GM23248 (cell line): ENCODE results near the gene FBN3. TPM values are rescaled to one million over a fixed set of nuclear protein-coding genes. Genes with fewer than 3 reads are reported as not detected.

Experiments used
- DNase-seq: peaks from one replicate; pipeline ENCODE4 v3.0.0-alpha.2; 2015
- H2AFZ ChIP-seq: fragments of 200-600 bp; sonication (generic); 2 replicates; pipeline ENCODE4 v1.6.1; 2016; ENCODE audit warnings: antibody characterized with exemption
- H3F3A ChIP-seq: fragments of 200-600 bp; sonication (generic); 2 replicates; pipeline ENCODE4 v1.6.1; 2016; ENCODE audit warnings: mild to moderate bottlenecking, antibody characterized with exemption, mixed run types; ENCODE audit not compliant: insufficient read depth
- H3K27ac ChIP-seq: fragments of 200-600 bp; sonication (generic); 2 replicates; pipeline ENCODE4 v1.5.1; 2016; ENCODE audit warnings: mild to moderate bottlenecking
- H3K27me3 ChIP-seq: fragments of 200-600 bp; sonication (generic); replicated peaks from 2 replicates; pipeline ENCODE4 v1.6.1; 2016; ENCODE audit warnings: mild to moderate bottlenecking; ENCODE audit not compliant: insufficient read depth
- H3K36me3 ChIP-seq: fragments of 200-600 bp; sonication (generic); 2 replicates; pipeline ENCODE4 v1.6.1; 2016; ENCODE audit warnings: low read depth, mild to moderate bottlenecking
- H3K4me1 ChIP-seq: fragments of 200-600 bp; sonication (generic); 2 replicates; pipeline ENCODE4 v1.6.1; 2016; ENCODE audit warnings: mild to moderate bottlenecking; ENCODE audit not compliant: insufficient read depth
- H3K4me2 ChIP-seq: fragments of 200-600 bp; sonication (generic); one replicate; pipeline ENCODE4 v1.6.1; 2016; ENCODE audit warnings: mild to moderate bottlenecking; ENCODE audit not compliant: unreplicated experiment
- H3K4me3 ChIP-seq: fragments of 200-600 bp; sonication (generic); 2 replicates; pipeline ENCODE4 v1.5.1; 2016; ENCODE audit warnings: mild to moderate bottlenecking
- H3K79me2 ChIP-seq: fragments of 200-600 bp; sonication (generic); 2 replicates; pipeline ENCODE4 v1.6.1; 2016; ENCODE audit warnings: mild to moderate bottlenecking; ENCODE audit not compliant: insufficient read depth
- H3K9ac ChIP-seq: fragments of 200-600 bp; sonication (generic); 2 replicates; pipeline ENCODE4 v1.6.1; 2016; ENCODE audit warnings: mild to moderate bottlenecking
- H3K9me2 ChIP-seq: fragments of 200-600 bp; sonication (generic); 2 replicates; pipeline ENCODE4 v1.6.1; 2016; ENCODE audit warnings: mixed run types, mild to moderate bottlenecking, moderate library complexity; ENCODE audit not compliant: insufficient read depth
- H3K9me3 ChIP-seq: fragments of 200-600 bp; sonication (generic); one replicate; pipeline ENCODE4 v1.6.1; 2017; ENCODE audit warnings: low read depth
- H4K20me1 ChIP-seq: fragments of 200-600 bp; sonication (generic); 2 replicates; pipeline ENCODE4 v1.6.0; 2016; ENCODE audit not compliant: insufficient read depth
- EZH2 ChIP-seq: fragments of 200-600 bp; sonication (generic); IDR thresholded peaks from 2 replicates; pipeline ENCODE4 v1.6.1; 2018; ENCODE audit warnings: antibody characterized with exemption, mild to moderate bottlenecking; ENCODE audit not compliant: insufficient read depth, poor library complexity, severe bottlenecking
- EZH2phosphoT487 ChIP-seq: fragments of 200-600 bp; sonication (generic); IDR thresholded peaks from 2 replicates; pipeline ENCODE4 v1.6.1; 2018; ENCODE audit warnings: antibody characterized with exemption, moderate library complexity, mild to moderate bottlenecking, low read depth; ENCODE audit not compliant: insufficient read depth
- WGBS, 2 experiments: methylation state at CpG; one replicate each; pipeline ENCODE4 v1.1.6; 2015 to 2017; ENCODE audit warnings: low lambda C conversion rate in 2 of 2, low coverage in 1 of 2; ENCODE audit errors: missing lambda C conversion rate in 2 of 2; 5-methylcytosine and 5-hydroxymethylcytosine counted together
- in situ Hi-C: fragments of 300-500 bp; cut with MboI; formaldehyde crosslinking; loops from 2 replicates; pipeline ENCODE4 v1.15.0; 2020
- polyA plus RNA-seq: library from polyadenylated mRNA; unstranded; fragments of >200 nt; fragmentation: Nextera tagmentation; extraction: Ambion mirVana; gene quantifications from 2 replicates; pipeline ENCODE4 v1.2.1, GENCODE V29; 2016
- total RNA-seq: library from RNA; depleted of rRNA; stranded (reverse); fragments of >200 nt; shearing (Covaris generic); gene quantifications from 2 replicates; pipeline ENCODE4 v1.2.3, GENCODE V29; 2014

Gene FBN3
- total and polyA plus RNA-seq, 2 experiments from 2014 or later = not detected

GRCh38 chr19:8089664-8090601, 59.5 kb downstream of the FBN3 start:
- in situ Hi-C loops = no loop called here
- 60 to 66% methylated on average over 18 to 19 of the region's 19 CpGs for WGBS, 2 experiments
- H3K79me2 ChIP-seq = no peaks in the 10 kb centered on the region
- H3K9me2 ChIP-seq = no peaks in the 10 kb centered on the region
- no peaks in the 10 kb centered on the region for H3K27me3 ChIP-seq
- H3K4me2 ChIP-seq = no peak overlapping the region
- H3K9ac ChIP-seq = no peak overlapping the region
- TF ChIP-seq EZH2phosphoT487 = no peak
- H3K27ac ChIP-seq = no peak overlapping the region
- H3K4me1 ChIP-seq = no peaks in the 10 kb centered on the region
- H3K4me3 ChIP-seq = no peak overlapping the region
- no peaks in the 10 kb centered on the region for H4K20me1 ChIP-seq
- no peak for DNase-seq
- H2AFZ ChIP-seq = no peak overlapping the region
- H3K36me3 ChIP-seq = no peaks in the 10 kb centered on the region
- H3K9me3 ChIP-seq = no peaks in the 10 kb centered on the region
- H3F3A ChIP-seq = no peaks in the 10 kb centered on the region

GRCh38 chr19:8088752-8089663, 60.4 kb downstream of the FBN3 start:
- Histone ChIP-seq H3K79me2 (no peaks in the 10 kb centered on the region), H3K36me3 (no peaks in the 10 kb centered on the region), H3K4me3 (no peak overlapping the region), H3K27ac (no peak overlapping the region), H3K9me2 (no peaks in the 10 kb centered on the region), H3K4me2 (no peak overlapping the region), H2AFZ (no peak overlapping the region), H3K27me3 (no peaks in the 10 kb centered on the region), H3F3A (no peaks in the 10 kb centered on the region), H3K9me3 (no peaks in the 10 kb centered on the region), H3K9ac (no peak overlapping the region), H4K20me1 (no peaks in the 10 kb centered on the region), H3K4me1 (no peaks in the 10 kb centered on the region)
- in situ Hi-C loops = no loop called here
- DNase-seq = no peak
- TF ChIP-seq EZH2phosphoT487 (no peak), EZH2 (no peak)
- 67% methylated on average over 8 of the region's 8 CpGs for WGBS, 2 experiments

DNA sequence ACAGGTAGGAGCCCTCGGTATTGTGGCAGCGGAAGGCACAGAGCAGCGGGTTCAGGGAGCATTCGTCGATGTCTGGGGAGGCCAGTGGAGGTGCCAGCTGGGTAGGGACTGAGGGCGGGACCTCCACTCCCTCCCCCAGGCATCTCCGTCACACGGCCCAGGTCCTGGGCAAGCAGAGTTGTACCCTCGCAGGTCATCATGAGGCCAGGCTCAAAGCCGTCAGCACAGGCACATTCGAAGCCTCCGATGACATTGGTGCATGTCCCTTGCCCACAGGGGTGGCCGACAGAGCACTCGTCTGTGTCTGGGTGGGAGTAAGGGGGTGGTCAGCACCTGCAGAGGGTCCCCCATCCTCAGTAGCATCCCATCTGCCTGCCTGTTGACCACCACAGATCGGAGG, 61.5 kb downstream of the FBN3 start:
- no peak for TF ChIP-seq EZH2phosphoT487
- no peak for TF ChIP-seq EZH2
- Histone ChIP-seq H3K9me3 (no peaks in the 10 kb centered on the region), H3F3A (no peaks in the 10 kb centered on the region), H3K4me1 (no peaks in the 10 kb centered on the region), H3K9ac (no peak overlapping the region), H3K4me2 (no peak overlapping the region), H3K27ac (no peak overlapping the region), H4K20me1 (no peaks in the 10 kb centered on the region), H3K79me2 (no peaks in the 10 kb centered on the region), H3K4me3 (no peak overlapping the region), H2AFZ (no peak overlapping the region), H3K9me2 (no peaks in the 10 kb centered on the region), H3K36me3 (no peaks in the 10 kb centered on the region), H3K27me3 (no peaks in the 10 kb centered on the region)
- WGBS, 2 experiments = 84% methylated on average over 15 of the region's 15 CpGs
- no peak for DNase-seq
- in situ Hi-C loops = no loop called here

GRCh38 chr19:8086849-8087248, 62.5 kb downstream of the FBN3 start:
- H3K9ac ChIP-seq = no peak overlapping the region
- H2AFZ ChIP-seq = no peak overlapping the region
- H3F3A ChIP-seq = no peaks in the 10 kb centered on the region
- H3K79me2 ChIP-seq = no peaks in the 10 kb centered on the region
- no peak for TF ChIP-seq EZH2
- TF ChIP-seq EZH2phosphoT487 = no peak
- no peak overlapping the region for H3K4me2 ChIP-seq
- 82 to 85% methylated on average over 13 of the region's 13 CpGs for WGBS, 2 experiments
- in situ Hi-C loops = no loop called here
- no peak overlapping the region for H3K27ac ChIP-seq
- no peaks in the 10 kb centered on the region for H3K9me3 ChIP-seq
- H4K20me1 ChIP-seq = no peaks in the 10 kb centered on the region
- H3K4me3 ChIP-seq = no peak overlapping the region
- H3K4me1 ChIP-seq = no peaks in the 10 kb centered on the region
- no peaks in the 10 kb centered on the region for H3K9me2 ChIP-seq
- H3K27me3 ChIP-seq = no peaks in the 10 kb centered on the region
- no peaks in the 10 kb centered on the region for H3K36me3 ChIP-seq
- DNase-seq = no peak
